OCI-LY1 (cell line): Measurements from ENCODE around the gene SLFN13.

ENCODE experiments used
- H2AFZ ChIP-seq: fragments of 200-600 bp; sonication (generic), shearing (Covaris generic); 2 replicates; pipeline ENCODE4 v1.6.0; 2014; ENCODE audit warnings: antibody characterized with exemption, mild to moderate bottlenecking, low read length
- H3F3A ChIP-seq: fragments of 200-600 bp; sonication (generic), shearing (Covaris generic); 2 replicates; pipeline ENCODE4 v1.6.0; 2014; ENCODE audit warnings: mild to moderate bottlenecking, antibody characterized with exemption, low read length, moderate library complexity; ENCODE audit not compliant: insufficient read depth
- H3K27ac ChIP-seq: fragments of 200-600 bp; sonication (generic); 2 replicates; pipeline ENCODE4 v1.5.1; 2014; ENCODE audit warnings: low read length, mixed run types, mild to moderate bottlenecking, low read depth; ENCODE audit not compliant: poor library complexity, severe bottlenecking
- H3K27me3 ChIP-seq: fragments of 200-600 bp; sonication (generic); 2 replicates; pipeline ENCODE4 v1.6.0; 2014; ENCODE audit warnings: antibody characterized with exemption, mild to moderate bottlenecking, low read length, moderate library complexity; ENCODE audit not compliant: insufficient read depth
- H3K36me3 ChIP-seq: fragments of 200-600 bp; sonication (generic); 2 replicates; pipeline ENCODE4 v1.6.1; 2014; ENCODE audit warnings: mild to moderate bottlenecking, antibody characterized with exemption, low read length, moderate library complexity, mixed read lengths; ENCODE audit not compliant: insufficient read depth
- H3K4me1 ChIP-seq: fragments of 200-600 bp; sonication (generic); 2 replicates; pipeline ENCODE4 v1.5.1; 2014; ENCODE audit warnings: mild to moderate bottlenecking, low read length, moderate library complexity; ENCODE audit not compliant: insufficient read depth, severe bottlenecking
- H3K4me2 ChIP-seq: fragments of 200-600 bp; sonication (generic), shearing (Covaris generic); 2 replicates; pipeline ENCODE4 v1.6.1; 2014; ENCODE audit warnings: low read length
- H3K4me3 ChIP-seq: fragments of 200-600 bp; sonication (generic); 2 replicates; pipeline ENCODE4 v1.5.1; 2014; ENCODE audit warnings: low read length, low read depth, mild to moderate bottlenecking, mixed read lengths; ENCODE audit not compliant: poor library complexity, severe bottlenecking
- H3K79me2 ChIP-seq: fragments of 200-600 bp; shearing (Covaris generic); 2 replicates; pipeline ENCODE4 v1.6.1; 2016; ENCODE audit warnings: mixed run types, low read length, mixed read lengths; ENCODE audit not compliant: insufficient read depth
- H3K9ac ChIP-seq: fragments of 200-600 bp; sonication (generic), shearing (Covaris generic); 2 replicates; pipeline ENCODE4 v1.6.1; 2014; ENCODE audit warnings: mild to moderate bottlenecking, low read length, mixed read lengths
- H3K9me2 ChIP-seq: fragments of 200-600 bp; sonication (generic), shearing (Covaris generic); 2 replicates; pipeline ENCODE4 v1.6.1; 2014; ENCODE audit warnings: low read depth, mild to moderate bottlenecking, low read length, mixed read lengths
- H3K9me3 ChIP-seq: fragments of 200-600 bp; shearing (Covaris generic); 2 replicates; pipeline ENCODE4 v1.6.1; 2014; ENCODE audit warnings: low read length, mixed read lengths
- H4K20me1 ChIP-seq: fragments of 200-600 bp; sonication (generic), shearing (Covaris generic); 2 replicates; pipeline ENCODE4 v1.6.0; 2016; ENCODE audit warnings: mild to moderate bottlenecking, low read length; ENCODE audit not compliant: insufficient read depth
- CTCF ChIP-seq: fragments of 200-600 bp; sonication (generic), shearing (Covaris generic); IDR thresholded peaks from 2 replicates; pipeline ENCODE4 v1.5.1; 2017; ENCODE audit warnings: mild to moderate bottlenecking, antibody characterized with exemption, low read length, moderate library complexity, mixed read lengths
- EZH2 ChIP-seq: fragments of 200-600 bp; sonication (generic), shearing (Covaris generic); IDR thresholded peaks from 2 replicates; pipeline ENCODE4 v1.8.0; 2017; ENCODE audit warnings: borderline replicate concordance, mixed run types, mild to moderate bottlenecking, antibody characterized with exemption, low read length, moderate library complexity, mixed read lengths

The SLFN13 gene

GRCh38 chr17:35387496-35387895, 61.1 kb downstream of the SLFN13 start:
- no peaks in the 10 kb centered on the region for H3K79me2 ChIP-seq
- no peaks in the 10 kb centered on the region for H3K4me1 ChIP-seq
- no peak overlapping the region for H3K9ac ChIP-seq
- no peaks in the 10 kb centered on the region for H3K9me2 ChIP-seq
- no peak overlapping the region for H3K4me3 ChIP-seq
- H3K36me3 ChIP-seq = no peaks in the 10 kb centered on the region
- no peaks in the 10 kb centered on the region for H3K27me3 ChIP-seq
- no peaks in the 10 kb centered on the region for H3F3A ChIP-seq
- no peak overlapping the region for H3K4me2 ChIP-seq
- H2AFZ ChIP-seq = no peak overlapping the region
- no peaks in the 10 kb centered on the region for H4K20me1 ChIP-seq
- no peak overlapping the region for H3K27ac ChIP-seq
- H3K9me3 ChIP-seq = no peaks in the 10 kb centered on the region
- TF ChIP-seq CTCF (no peak), EZH2 (no peak)
